Adrenal gland (tissue), 5 donors: Measurements from ENCODE around the gene ANKRD44.

Source experiments
- POLR2A ChIP-seq, 2 donors: fragments of 450-650 bp; IDR thresholded peaks; one replicate each; pipeline ENCODE4 v1.6.1; 2017; ENCODE audit warnings: antibody characterized with exemption in 2 of 2, mild to moderate bottlenecking in 2 of 2, moderate library complexity in 1 of 2
- TF ChIP-seq, protein P1 (sequence below), 6 experiments: fragments of 450-650 bp in 4 of 6; fragments of 200-600 bp in 2 of 6; sonication (generic) in 1 of 6; IDR thresholded peaks; 1 replicate in 5 of 6; 2 replicates in 1 of 6; pipeline versions ENCODE4 v1.5.1 to v1.8.0; 2016 to 2021; ENCODE audit warnings: antibody characterized with exemption in 6 of 6, mild to moderate bottlenecking in 2 of 6, moderate library complexity in 1 of 6
- donor health status: DM: no; HTN: no; CAD: no.

DNA sequence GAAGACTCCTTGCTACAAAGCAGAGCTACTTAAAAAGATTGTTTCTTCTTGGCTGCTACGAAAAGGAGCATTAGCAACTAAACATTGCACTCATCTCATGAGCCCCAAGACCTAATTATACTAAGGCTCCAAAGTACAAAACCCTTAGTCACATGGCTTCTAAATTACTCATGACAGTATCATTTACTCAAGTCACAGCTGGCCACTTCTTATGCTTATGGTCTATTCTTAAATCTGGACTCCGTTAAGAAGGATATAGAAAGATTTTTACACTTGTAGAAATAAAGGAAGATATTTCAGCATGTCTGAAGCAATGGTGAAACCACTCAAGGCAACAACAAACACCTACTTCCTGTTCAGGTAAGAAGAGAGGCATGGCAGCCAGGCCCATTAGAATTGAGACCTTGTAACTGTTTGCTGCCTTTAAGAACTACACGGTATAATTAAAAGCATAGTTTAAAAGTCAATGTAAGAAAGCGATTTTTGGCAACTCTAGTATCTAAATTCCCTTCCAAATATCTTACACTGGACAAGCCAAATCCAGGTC is 12.7 kb downstream of the ANKRD44 start:
- TF ChIP-seq, protein P1, sequence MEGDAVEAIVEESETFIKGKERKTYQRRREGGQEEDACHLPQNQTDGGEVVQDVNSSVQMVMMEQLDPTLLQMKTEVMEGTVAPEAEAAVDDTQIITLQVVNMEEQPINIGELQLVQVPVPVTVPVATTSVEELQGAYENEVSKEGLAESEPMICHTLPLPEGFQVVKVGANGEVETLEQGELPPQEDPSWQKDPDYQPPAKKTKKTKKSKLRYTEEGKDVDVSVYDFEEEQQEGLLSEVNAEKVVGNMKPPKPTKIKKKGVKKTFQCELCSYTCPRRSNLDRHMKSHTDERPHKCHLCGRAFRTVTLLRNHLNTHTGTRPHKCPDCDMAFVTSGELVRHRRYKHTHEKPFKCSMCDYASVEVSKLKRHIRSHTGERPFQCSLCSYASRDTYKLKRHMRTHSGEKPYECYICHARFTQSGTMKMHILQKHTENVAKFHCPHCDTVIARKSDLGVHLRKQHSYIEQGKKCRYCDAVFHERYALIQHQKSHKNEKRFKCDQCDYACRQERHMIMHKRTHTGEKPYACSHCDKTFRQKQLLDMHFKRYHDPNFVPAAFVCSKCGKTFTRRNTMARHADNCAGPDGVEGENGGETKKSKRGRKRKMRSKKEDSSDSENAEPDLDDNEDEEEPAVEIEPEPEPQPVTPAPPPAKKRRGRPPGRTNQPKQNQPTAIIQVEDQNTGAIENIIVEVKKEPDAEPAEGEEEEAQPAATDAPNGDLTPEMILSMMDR (IDR thresholded peaks at IDR 0.05), result no peak
- no peak for TF ChIP-seq POLR2A (IDR thresholded peaks at IDR 0.05)
